Left ventricle myocardium inferior (tissue), 1 donor: ENCODE measurements around the gene PARD3B. TPM values are rescaled to one million over a fixed set of nuclear protein-coding genes. Genes with fewer than 3 reads are reported as not detected.

Experiments
- DNase-seq: peaks from one replicate; pipeline ENCODE4 v3.0.0-alpha.2; 2020
- H3K27ac ChIP-seq: fragments of 200-600 bp; replicated peaks from 2 replicates; pipeline ENCODE4 v1.8.0; 2021
- H3K27me3 ChIP-seq: fragments of 200-600 bp; 2 replicates; pipeline ENCODE4 v1.8.0; 2021; ENCODE audit warnings: low read depth
- H3K36me3 ChIP-seq: fragments of 200-600 bp; 2 replicates; pipeline ENCODE4 v1.8.0; 2021
- H3K4me1 ChIP-seq: fragments of 200-600 bp; 2 replicates; pipeline ENCODE4 v1.8.0; 2021
- H3K4me3 ChIP-seq: fragments of 200-600 bp; 2 replicates; pipeline ENCODE4 v1.8.0; 2021; ENCODE audit warnings: mild to moderate bottlenecking, moderate library complexity
- H3K9me3 ChIP-seq: fragments of 200-600 bp; replicated peaks from 2 replicates; pipeline ENCODE4 v1.8.0; 2021
- intact Hi-C: fragments of 100-400 bp; cut with micrococcal nuclease; formaldehyde crosslinking; loops from one replicate; pipeline ENCODE4 v1.11.0; 2022
- total RNA-seq: library from RNA; stranded (reverse); fragmentation: NEBNext Ultra II Directional; extraction: Animal tissue kit (Norgen Biotek cat#: 25700); gene quantifications from one replicate; pipeline ENCODE4 v1.2.1, GENCODE V29; 2021
- TF ChIP-seq, protein P1 (sequence below): fragments of 200-600 bp; IDR thresholded peaks from 2 replicates; pipeline ENCODE4 v1.8.0; 2021; ENCODE audit warnings: antibody characterized with exemption, mild to moderate bottlenecking, borderline replicate concordance
- donor health status: DM: no; HTN: yes; CAD: no; lungs with severe emphysema.

PARD3B gene
- total RNA-seq, 1 donor from 2014 or later, result 9.1 TPM

- Histone ChIP-seq H3K27me3 (no peaks in the 10 kb centered on the region), H3K36me3 (no peaks in the 10 kb centered on the region), H3K9me3 (peaks cover 10% of the 10 kb centered on the region), H3K4me1 (no peaks in the 10 kb centered on the region), H3K4me3 (no peak overlapping the region), H3K27ac (no peak overlapping the region)
- TF ChIP-seq, protein P1, sequence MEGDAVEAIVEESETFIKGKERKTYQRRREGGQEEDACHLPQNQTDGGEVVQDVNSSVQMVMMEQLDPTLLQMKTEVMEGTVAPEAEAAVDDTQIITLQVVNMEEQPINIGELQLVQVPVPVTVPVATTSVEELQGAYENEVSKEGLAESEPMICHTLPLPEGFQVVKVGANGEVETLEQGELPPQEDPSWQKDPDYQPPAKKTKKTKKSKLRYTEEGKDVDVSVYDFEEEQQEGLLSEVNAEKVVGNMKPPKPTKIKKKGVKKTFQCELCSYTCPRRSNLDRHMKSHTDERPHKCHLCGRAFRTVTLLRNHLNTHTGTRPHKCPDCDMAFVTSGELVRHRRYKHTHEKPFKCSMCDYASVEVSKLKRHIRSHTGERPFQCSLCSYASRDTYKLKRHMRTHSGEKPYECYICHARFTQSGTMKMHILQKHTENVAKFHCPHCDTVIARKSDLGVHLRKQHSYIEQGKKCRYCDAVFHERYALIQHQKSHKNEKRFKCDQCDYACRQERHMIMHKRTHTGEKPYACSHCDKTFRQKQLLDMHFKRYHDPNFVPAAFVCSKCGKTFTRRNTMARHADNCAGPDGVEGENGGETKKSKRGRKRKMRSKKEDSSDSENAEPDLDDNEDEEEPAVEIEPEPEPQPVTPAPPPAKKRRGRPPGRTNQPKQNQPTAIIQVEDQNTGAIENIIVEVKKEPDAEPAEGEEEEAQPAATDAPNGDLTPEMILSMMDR, result no peak
- intact Hi-C loops, result no loop called here
- DNase-seq, result no peak
These were observed 675.3 kb downstream of the PARD3B start for GRCh38 chr2:205220559-205220958.

DNA sequence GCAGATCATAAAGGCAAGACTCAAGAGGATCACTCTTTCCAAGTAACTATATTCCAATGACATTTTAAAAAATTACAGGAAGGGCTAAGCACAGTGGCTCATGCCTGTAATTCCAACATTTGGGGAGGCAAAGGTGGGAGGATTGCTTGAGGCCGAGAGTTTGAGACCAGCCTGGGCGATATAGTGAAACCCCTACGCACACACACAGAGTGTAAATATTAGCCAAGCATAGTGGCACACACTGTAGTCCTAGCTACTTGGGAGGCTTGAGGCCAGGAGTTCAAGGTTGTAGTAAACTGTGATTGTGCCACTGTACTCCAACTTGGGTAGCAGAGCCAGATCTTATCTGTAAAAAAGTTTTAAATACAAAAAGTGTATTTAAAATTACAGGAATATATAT, 686.8 kb downstream of the PARD3B start:
- intact Hi-C loops, result no loop called here
- no peaks in the 10 kb centered on the region for H3K4me1 ChIP-seq
- TF ChIP-seq, protein P1, result no peak
- no peak overlapping the region for H3K27ac ChIP-seq
- H3K4me3 ChIP-seq, result no peak overlapping the region
- peaks cover 7% of the 10 kb centered on the region for H3K36me3 ChIP-seq
- DNase-seq, result no peak
- H3K9me3 ChIP-seq, result no peaks in the 10 kb centered on the region
- no peaks in the 10 kb centered on the region for H3K27me3 ChIP-seq

DNA sequence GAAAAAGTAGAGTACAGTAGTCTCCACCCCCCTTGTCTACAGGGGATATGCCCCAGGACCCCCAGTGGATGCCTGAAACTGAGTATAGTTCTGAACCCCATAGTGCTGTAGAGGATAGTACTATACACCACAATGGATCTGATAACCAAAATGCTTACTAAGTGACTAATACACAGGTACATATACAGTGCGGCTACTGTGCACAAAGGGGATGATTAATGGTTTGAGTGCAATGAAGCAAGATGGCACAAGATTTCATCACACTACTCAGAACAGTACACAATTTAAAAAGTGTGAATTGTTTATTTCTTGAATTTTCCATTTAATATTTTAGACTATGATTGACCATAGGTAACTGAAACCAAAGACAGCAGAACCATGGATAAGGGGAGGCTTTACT, 690.2 kb downstream of the PARD3B start:
- no peaks in the 10 kb centered on the region for H3K27me3 ChIP-seq
- no peak overlapping the region for H3K27ac ChIP-seq
- H3K9me3 ChIP-seq, result no peaks in the 10 kb centered on the region
- DNase-seq, result no peak
- intact Hi-C loops, result no loop called here
- H3K4me3 ChIP-seq, result no peak overlapping the region
- TF ChIP-seq, protein P1, result no peak
- no peaks in the 10 kb centered on the region for H3K4me1 ChIP-seq
- H3K36me3 ChIP-seq, result peaks cover 7% of the 10 kb centered on the region

GRCh38 chr2:205237524-205237923, 692.2 kb downstream of the PARD3B start:
- no peak for DNase-seq
- TF ChIP-seq, protein P1, result no peak
- Histone ChIP-seq H3K27ac (no peak overlapping the region), H3K4me1 (no peaks in the 10 kb centered on the region), H3K4me3 (no peak overlapping the region), H3K9me3 (no peaks in the 10 kb centered on the region), H3K27me3 (no peaks in the 10 kb centered on the region), H3K36me3 (no peaks in the 10 kb centered on the region)
- intact Hi-C loops, result no loop called here

DNA sequence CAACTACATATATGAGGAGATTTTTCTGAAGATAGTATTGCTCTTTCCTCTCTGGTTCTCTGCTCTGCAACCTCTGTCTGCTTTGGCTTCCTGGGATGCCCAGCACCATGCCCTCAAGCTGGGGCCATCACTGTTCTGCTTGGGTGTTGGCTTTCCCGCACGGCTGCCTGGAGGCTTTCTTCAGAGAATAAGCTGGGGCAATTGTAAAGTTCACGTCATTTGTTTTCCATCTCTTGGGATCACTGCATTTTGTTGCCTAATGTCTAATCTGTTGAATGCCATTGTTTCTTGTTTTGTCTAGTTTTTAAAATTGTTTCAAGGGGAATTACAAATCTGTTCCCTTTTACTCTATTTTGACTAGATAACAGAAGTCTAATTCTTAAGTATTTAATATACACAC, 699.7 kb downstream of the PARD3B start:
- no peaks in the 10 kb centered on the region for H3K4me1 ChIP-seq
- H3K27ac ChIP-seq, result peak overlapping the region; percentile 13
- no peak for DNase-seq
- no peak overlapping the region for H3K4me3 ChIP-seq
- H3K9me3 ChIP-seq, result no peaks in the 10 kb centered on the region
- intact Hi-C loops, result no loop called here
- TF ChIP-seq, protein P1, result no peak
- no peaks in the 10 kb centered on the region for H3K36me3 ChIP-seq
- H3K27me3 ChIP-seq, result no peaks in the 10 kb centered on the region

DNA sequence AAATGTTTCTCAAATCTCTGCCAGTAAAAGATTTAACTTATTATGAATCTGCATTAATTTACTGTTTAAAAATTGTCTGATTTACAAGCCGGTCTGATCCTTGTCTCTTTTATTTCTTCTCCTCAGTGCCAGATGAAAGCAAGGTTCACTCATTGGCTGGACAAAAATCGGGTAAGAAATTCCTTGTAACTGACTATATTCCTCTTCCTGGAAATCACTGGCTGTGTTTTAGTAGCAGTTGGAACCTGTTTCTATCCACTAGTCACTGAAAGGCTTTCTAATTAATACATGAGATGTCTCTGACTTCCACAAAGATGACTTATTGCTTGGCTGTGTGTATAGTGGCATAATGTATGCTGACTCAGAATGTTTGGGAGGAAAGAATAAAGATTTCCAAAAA, 700.4 kb downstream of the PARD3B start:
- intact Hi-C loops, result no loop called here
- no peak for DNase-seq
- H3K4me1 ChIP-seq, result no peaks in the 10 kb centered on the region
- H3K9me3 ChIP-seq, result no peaks in the 10 kb centered on the region
- no peaks in the 10 kb centered on the region for H3K36me3 ChIP-seq
- H3K27me3 ChIP-seq, result no peaks in the 10 kb centered on the region
- peak overlapping the region; percentile 13 for H3K27ac ChIP-seq
- TF ChIP-seq, protein P1, result no peak
- H3K4me3 ChIP-seq, result no peak overlapping the region
